ENCODE measurements around the gene CHST15. TPM values are rescaled to one million over a fixed set of nuclear protein-coding genes. Genes with fewer than 3 reads are reported as not detected.

Gene CHST15
- total RNA-seq, 2 donors from 2014 or later: 7.5 to 14.9 TPM

DNA sequence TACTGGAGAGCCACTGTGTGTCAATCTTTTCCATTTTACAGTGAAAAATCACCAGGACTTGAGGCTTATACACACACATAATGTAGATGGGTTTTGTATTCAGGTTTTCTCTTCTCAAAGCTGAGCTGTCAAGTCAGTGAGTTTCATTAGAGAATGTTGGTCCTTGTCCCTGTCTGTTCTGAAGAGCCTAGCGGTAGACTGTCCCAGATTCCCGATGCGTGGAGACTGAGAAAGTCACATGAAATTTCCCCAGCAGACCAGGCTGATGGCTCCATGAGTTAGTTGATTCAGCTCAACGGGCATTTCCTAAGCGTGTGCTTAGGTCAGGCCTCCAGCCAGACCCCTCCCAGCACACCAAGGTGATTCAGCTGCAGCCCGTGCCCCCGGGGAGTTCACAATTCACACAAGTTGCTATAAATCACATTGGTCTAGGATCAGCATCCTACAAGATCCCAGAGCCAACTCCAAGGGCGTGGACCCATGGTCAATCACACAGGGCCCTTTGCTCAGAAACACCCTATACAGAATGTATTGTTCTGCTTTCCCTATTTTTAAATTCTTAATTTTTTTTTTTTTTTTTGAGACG lies 17.2 kb downstream of the CHST15 start:
- Histone ChIP-seq H3K9ac (ENCODE audit: extremely low read depth, low read length, poor library complexity, severe bottlenecking) (no peak overlapping the region), H3K27ac (ENCODE audit: low read depth, low read length) (peak overlapping the region; percentile 98), H3K4me3 (ENCODE audit: low read length) (no peak overlapping the region), H3K27me3 (ENCODE audit: control insufficient read depth, insufficient read depth, low read length, poor library complexity, severe bottlenecking) (no peaks in the 10 kb centered on the region), H3K4me1 (ENCODE audit: control insufficient read depth, insufficient read depth, low read length) (no peaks in the 10 kb centered on the region), H3K9me3 (ENCODE audit: control insufficient read depth, low read length) (no peaks in the 10 kb centered on the region), H3K36me3 (ENCODE audit: control insufficient read depth, insufficient read depth, low read length) (no peaks in the 10 kb centered on the region)
- no peaks in the 10 kb centered on the region for H3K27me3 Mint-ChIP-seq (ENCODE audit: insufficient read depth)
- no peak overlapping the region for H3K4me3 Mint-ChIP-seq
- peaks cover 9% of the 10 kb centered on the region for H3K4me1 Mint-ChIP-seq
- TF ChIP-seq CTCF (conservative IDR thresholded peaks at IDR 0.05): no peak
- H3K36me3 Mint-ChIP-seq (ENCODE audit: low read depth): no peaks in the 10 kb centered on the region
- WGBS, 2 experiments (ENCODE audit: insufficient coverage in 1 of 2, insufficient read length in 1 of 2): 86 to 91% methylated on average over 5 to 8 of the region's 9 CpGs
- H3K27ac Mint-ChIP-seq: no peak overlapping the region
- H3K9me3 Mint-ChIP-seq: no peaks in the 10 kb centered on the region
- no peak for DNase-seq

GRCh38 chr10:124075231-124075955 lies 18.0 kb downstream of the CHST15 start:
- no peak overlapping the region for H3K27ac Mint-ChIP-seq
- H3K27ac ChIP-seq (ENCODE audit: low read depth, low read length): peak overlapping the region; percentile 98
- H3K4me3 Mint-ChIP-seq: no peak overlapping the region
- peaks cover 7% of the 10 kb centered on the region for H3K4me1 Mint-ChIP-seq
- no peaks in the 10 kb centered on the region for H3K9me3 Mint-ChIP-seq
- 64 to 70% methylated on average over 8 to 12 of the region's 12 CpGs for WGBS, 2 experiments (ENCODE audit: insufficient coverage in 1 of 2, insufficient read length in 1 of 2)
- no peaks in the 10 kb centered on the region for H3K9me3 ChIP-seq (ENCODE audit: control insufficient read depth, low read length)
- no peak overlapping the region for H3K9ac ChIP-seq (ENCODE audit: extremely low read depth, low read length, poor library complexity, severe bottlenecking)
- H3K36me3 Mint-ChIP-seq (ENCODE audit: low read depth): no peaks in the 10 kb centered on the region
- no peaks in the 10 kb centered on the region for H3K27me3 Mint-ChIP-seq (ENCODE audit: insufficient read depth)
- no peak for TF ChIP-seq CTCF (conservative IDR thresholded peaks at IDR 0.05)
- DNase-seq: no peak
- H3K36me3 ChIP-seq (ENCODE audit: control insufficient read depth, insufficient read depth, low read length): no peaks in the 10 kb centered on the region
- H3K4me1 ChIP-seq (ENCODE audit: control insufficient read depth, insufficient read depth, low read length): no peaks in the 10 kb centered on the region
- H3K4me3 ChIP-seq (ENCODE audit: low read length): no peak overlapping the region
- H3K27me3 ChIP-seq (ENCODE audit: control insufficient read depth, insufficient read depth, low read length, poor library complexity, severe bottlenecking): no peaks in the 10 kb centered on the region

GRCh38 chr10:124074501-124075109 lies 18.8 kb downstream of the CHST15 start:
- no peak for TF ChIP-seq CTCF (conservative IDR thresholded peaks at IDR 0.05)
- H3K4me1 Mint-ChIP-seq: peaks cover 7% of the 10 kb centered on the region
- no peaks in the 10 kb centered on the region for H3K27me3 Mint-ChIP-seq (ENCODE audit: insufficient read depth)
- H3K4me1 ChIP-seq (ENCODE audit: control insufficient read depth, insufficient read depth, low read length): no peaks in the 10 kb centered on the region
- no peak overlapping the region for H3K4me3 Mint-ChIP-seq
- no peaks in the 10 kb centered on the region for H3K9me3 Mint-ChIP-seq
- H3K27me3 ChIP-seq (ENCODE audit: control insufficient read depth, insufficient read depth, low read length, poor library complexity, severe bottlenecking): no peaks in the 10 kb centered on the region
- H3K9me3 ChIP-seq (ENCODE audit: control insufficient read depth, low read length): no peaks in the 10 kb centered on the region
- no peaks in the 10 kb centered on the region for H3K36me3 Mint-ChIP-seq (ENCODE audit: low read depth)
- no peak overlapping the region for H3K4me3 ChIP-seq (ENCODE audit: low read length)
- no peak overlapping the region for H3K27ac Mint-ChIP-seq
- peak overlapping the region; percentile 98 for H3K27ac ChIP-seq (ENCODE audit: low read depth, low read length)
- 94 to 100% methylated on average over 8 to 12 of the region's 12 CpGs for WGBS, 2 experiments (ENCODE audit: insufficient coverage in 1 of 2, insufficient read length in 1 of 2)
- DNase-seq: no peak
- no peaks in the 10 kb centered on the region for H3K36me3 ChIP-seq (ENCODE audit: control insufficient read depth, insufficient read depth, low read length)
- no peak overlapping the region for H3K9ac ChIP-seq (ENCODE audit: extremely low read depth, low read length, poor library complexity, severe bottlenecking)
